Astrocyte of the spinal cord (primary cell): ENCODE measurements around the gene DESI1.

Experiments
- DNase-seq: peaks from one replicate; pipeline ENCODE4 v3.0.0; 2011; ENCODE audit warnings: low read depth, low spot score
- H3K4me3 ChIP-seq: 2 replicates; pipeline ENCODE4 v1.5.1; 2011; ENCODE audit warnings: low read depth, mild to moderate bottlenecking, low read length, moderate library complexity
- CTCF ChIP-seq: IDR thresholded peaks from 2 replicates; pipeline ENCODE4 v1.5.1; 2012; ENCODE audit warnings: low read depth, mild to moderate bottlenecking, low read length, inconsistent platforms
- in situ Hi-C: cut with HindIII; loops from 2 replicates; pipeline ENCODE4 v1.10.0; 2017; ENCODE audit warnings: low sequenced_read_pairs

Gene DESI1

DNA sequence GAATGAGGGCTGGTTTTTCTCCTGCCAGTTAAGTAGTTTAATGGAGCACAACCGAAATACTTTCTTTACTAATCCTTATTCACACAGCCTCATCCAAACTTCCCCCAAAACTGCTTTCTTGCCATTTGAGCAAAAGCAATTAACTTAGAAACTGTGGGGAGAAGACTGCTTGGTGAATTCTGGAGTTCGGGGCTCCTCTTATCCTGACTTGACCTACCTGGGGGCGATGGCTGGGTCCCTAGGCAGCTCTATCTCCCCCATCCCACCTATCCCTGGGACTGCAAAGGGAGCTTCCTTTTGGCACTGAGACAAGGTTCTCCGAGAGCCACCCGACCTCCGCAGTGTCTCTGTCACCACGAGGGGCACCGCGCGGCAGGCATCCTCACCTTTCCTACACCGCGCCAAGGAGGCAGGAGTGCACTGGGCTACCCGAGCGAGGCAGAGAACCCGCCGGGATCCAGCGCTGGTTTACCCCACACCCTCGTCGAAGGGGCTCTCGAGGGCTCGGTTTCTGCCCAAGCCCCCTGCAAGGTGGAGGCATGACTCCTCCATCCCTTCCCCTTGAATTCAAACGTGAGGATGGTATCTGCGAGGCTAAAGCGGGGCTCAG, 759 bp downstream of the DESI1 start:
- in situ Hi-C loops, result no loop called here
- peak overlapping the region; percentile 89 for H3K4me3 ChIP-seq
- no peak for TF ChIP-seq CTCF
- no peak for DNase-seq

GRCh38 chr22:41613456-41613855, 7.4 kb downstream of the DESI1 start:
- no peak for TF ChIP-seq CTCF
- in situ Hi-C loops, result no loop called here
- H3K4me3 ChIP-seq, result no peak overlapping the region
- no peak for DNase-seq

GRCh38 chr22:41612603-41613306, 8.1 kb downstream of the DESI1 start:
- no peak overlapping the region for H3K4me3 ChIP-seq
- in situ Hi-C loops, result no loop called here
- TF ChIP-seq CTCF, result no peak
- DNase-seq, result no peak

GRCh38 chr22:41608386-41608785, 12.5 kb downstream of the DESI1 start:
- in situ Hi-C loops, result no loop called here
- no peak for DNase-seq
- no peak overlapping the region for H3K4me3 ChIP-seq
- TF ChIP-seq CTCF, result no peak

- TF ChIP-seq CTCF, result no peak
- no peak overlapping the region for H3K4me3 ChIP-seq
- in situ Hi-C loops, result no loop called here
- peak; percentile 24 for DNase-seq
Observed at GRCh38 chr22:41603873-41604332, 16.9 kb downstream of the DESI1 start.

- DNase-seq, result no peak
- in situ Hi-C loops, result no loop called here
- no peak overlapping the region for H3K4me3 ChIP-seq
- TF ChIP-seq CTCF, result no peak
Observed at GRCh38 chr22:41600976-41601375, 19.9 kb downstream of the DESI1 start.
